Measurements from ENCODE around the gene WDR7.

DNA sequence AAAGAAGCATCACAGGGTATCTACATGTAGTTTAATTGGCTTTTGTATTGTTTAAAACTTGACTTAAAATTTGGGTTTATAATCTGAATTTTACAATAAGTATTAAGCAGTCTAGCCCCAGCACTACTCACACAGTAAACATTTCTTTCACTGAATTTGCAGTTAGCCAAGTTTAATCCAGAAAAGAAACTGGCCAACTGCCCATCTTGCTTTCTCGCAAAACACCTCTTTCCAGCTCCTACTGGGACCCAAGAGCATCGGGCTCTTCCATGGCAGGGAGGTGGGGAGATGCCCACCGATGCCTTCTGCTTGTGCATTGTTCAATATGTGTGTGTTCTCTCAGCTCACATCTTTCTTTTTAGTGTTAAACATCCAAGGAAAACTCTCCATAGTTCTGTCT is 283.0 kb downstream of the WDR7 start:
- TF ChIP-seq, protein P1, sequence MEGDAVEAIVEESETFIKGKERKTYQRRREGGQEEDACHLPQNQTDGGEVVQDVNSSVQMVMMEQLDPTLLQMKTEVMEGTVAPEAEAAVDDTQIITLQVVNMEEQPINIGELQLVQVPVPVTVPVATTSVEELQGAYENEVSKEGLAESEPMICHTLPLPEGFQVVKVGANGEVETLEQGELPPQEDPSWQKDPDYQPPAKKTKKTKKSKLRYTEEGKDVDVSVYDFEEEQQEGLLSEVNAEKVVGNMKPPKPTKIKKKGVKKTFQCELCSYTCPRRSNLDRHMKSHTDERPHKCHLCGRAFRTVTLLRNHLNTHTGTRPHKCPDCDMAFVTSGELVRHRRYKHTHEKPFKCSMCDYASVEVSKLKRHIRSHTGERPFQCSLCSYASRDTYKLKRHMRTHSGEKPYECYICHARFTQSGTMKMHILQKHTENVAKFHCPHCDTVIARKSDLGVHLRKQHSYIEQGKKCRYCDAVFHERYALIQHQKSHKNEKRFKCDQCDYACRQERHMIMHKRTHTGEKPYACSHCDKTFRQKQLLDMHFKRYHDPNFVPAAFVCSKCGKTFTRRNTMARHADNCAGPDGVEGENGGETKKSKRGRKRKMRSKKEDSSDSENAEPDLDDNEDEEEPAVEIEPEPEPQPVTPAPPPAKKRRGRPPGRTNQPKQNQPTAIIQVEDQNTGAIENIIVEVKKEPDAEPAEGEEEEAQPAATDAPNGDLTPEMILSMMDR (IDR thresholded peaks at IDR 0.05), result no peak
- TF ChIP-seq POLR2A (IDR thresholded peaks at IDR 0.05) (no peak), POLR2AphosphoS5 (IDR thresholded peaks at IDR 0.05) (no peak)

Measured in prostate gland (tissue), 2 donors.